Astrocyte (in vitro differentiated cells and primary cell): ENCODE data around the gene ZNRF2. TPM values are rescaled to one million over a fixed set of nuclear protein-coding genes. Genes with fewer than 3 reads are reported as not detected.

Experiments used
- DNase-seq: peaks from one replicate; pipeline ENCODE4 v3.0.0-alpha.2; 2010; ENCODE audit warnings: low read depth
- FAIRE-seq: peaks from 2 replicates; lab custom pipeline; 2011; peaks lifted over from hg19 to GRCh38; lab: Jason Lieb, UNC
- H2AFZ ChIP-seq: 2 replicates; pipeline ENCODE4 v1.6.0; 2012; ENCODE audit warnings: low read depth, low read length, inconsistent platforms
- H3K27ac ChIP-seq: 2 replicates; pipeline ENCODE4 v1.5.1; 2011; ENCODE audit warnings: low read depth, low read length, inconsistent platforms
- H3K27me3 ChIP-seq: 2 replicates; pipeline ENCODE4 v1.6.0; 2011; ENCODE audit warnings: low read length, inconsistent platforms; ENCODE audit not compliant: insufficient read depth
- H3K36me3 ChIP-seq: 2 replicates; pipeline ENCODE4 v1.5.1; 2011; ENCODE audit warnings: low read length, inconsistent platforms; ENCODE audit not compliant: insufficient read depth
- H3K4me1 ChIP-seq: 2 replicates; pipeline ENCODE4 v1.5.1; 2011; ENCODE audit warnings: low read length, inconsistent platforms; ENCODE audit not compliant: insufficient read depth
- H3K4me2 ChIP-seq: 2 replicates; pipeline ENCODE4 v1.6.0; 2012; ENCODE audit warnings: low read length, inconsistent platforms
- H3K4me3 ChIP-seq: 2 replicates; pipeline ENCODE4 v1.5.1; 2011; ENCODE audit warnings: low read depth, mild to moderate bottlenecking, low read length, inconsistent platforms; ENCODE audit not compliant: insufficient read depth
- H3K79me2 ChIP-seq: 2 replicates; pipeline ENCODE4 v1.6.0; 2012; ENCODE audit warnings: mild to moderate bottlenecking, low read length, inconsistent platforms; ENCODE audit not compliant: insufficient read depth
- H3K9ac ChIP-seq: 2 replicates; pipeline ENCODE4 v1.6.0; 2012; ENCODE audit warnings: mild to moderate bottlenecking, low read length, inconsistent platforms
- H3K9me3 ChIP-seq: 2 replicates; pipeline ENCODE4 v1.5.1; 2012; ENCODE audit warnings: low read depth, mild to moderate bottlenecking, low read length, inconsistent platforms; ENCODE audit not compliant: insufficient read depth
- H4K20me1 ChIP-seq: 2 replicates; pipeline ENCODE4 v1.6.0; 2012; ENCODE audit warnings: low read length, inconsistent platforms; ENCODE audit not compliant: insufficient read depth
- H3K27ac Mint-ChIP-seq: one replicate; pipeline ENCODE4 v1.8.0; 2021; ENCODE audit warnings: mild to moderate bottlenecking, mixed read lengths; ENCODE audit not compliant: unreplicated experiment
- H3K27me3 Mint-ChIP-seq: one replicate; pipeline ENCODE4 v1.8.0; 2021; ENCODE audit warnings: low read depth, mixed read lengths; ENCODE audit not compliant: unreplicated experiment
- H3K36me3 Mint-ChIP-seq: one replicate; pipeline ENCODE4 v1.8.0; 2021; ENCODE audit warnings: low read depth, mixed read lengths; ENCODE audit not compliant: unreplicated experiment
- H3K4me1 Mint-ChIP-seq: one replicate; pipeline ENCODE4 v1.8.0; 2021; ENCODE audit warnings: low read depth, mixed read lengths; ENCODE audit not compliant: unreplicated experiment
- H3K4me3 Mint-ChIP-seq: one replicate; pipeline ENCODE4 v1.8.0; 2021; ENCODE audit warnings: mild to moderate bottlenecking, moderate library complexity, mixed read lengths; ENCODE audit not compliant: unreplicated experiment
- H3K9me3 Mint-ChIP-seq: one replicate; pipeline ENCODE4 v1.8.0; 2021; ENCODE audit warnings: mild to moderate bottlenecking, mixed read lengths; ENCODE audit not compliant: unreplicated experiment
- EZH2 ChIP-seq: IDR thresholded peaks from 2 replicates; pipeline ENCODE4 v1.6.1; 2012; ENCODE audit warnings: mild to moderate bottlenecking, low read length, inconsistent platforms; ENCODE audit not compliant: insufficient read depth
- total RNA-seq: library from RNA; stranded (reverse); gene quantifications from 2 replicates; pipeline ENCODE4 v1.2.1, GENCODE V29; 2021
- TF ChIP-seq, protein P1 (sequence below): IDR thresholded peaks from 2 replicates; pipeline ENCODE4 v1.5.1; 2011; ENCODE audit warnings: low read depth, mild to moderate bottlenecking, inconsistent platforms, low read length, moderate library complexity; ENCODE audit not compliant: insufficient read depth

Gene ZNRF2
- total RNA-seq, 1 donor from 2014 or later = 9.9 TPM

DNA sequence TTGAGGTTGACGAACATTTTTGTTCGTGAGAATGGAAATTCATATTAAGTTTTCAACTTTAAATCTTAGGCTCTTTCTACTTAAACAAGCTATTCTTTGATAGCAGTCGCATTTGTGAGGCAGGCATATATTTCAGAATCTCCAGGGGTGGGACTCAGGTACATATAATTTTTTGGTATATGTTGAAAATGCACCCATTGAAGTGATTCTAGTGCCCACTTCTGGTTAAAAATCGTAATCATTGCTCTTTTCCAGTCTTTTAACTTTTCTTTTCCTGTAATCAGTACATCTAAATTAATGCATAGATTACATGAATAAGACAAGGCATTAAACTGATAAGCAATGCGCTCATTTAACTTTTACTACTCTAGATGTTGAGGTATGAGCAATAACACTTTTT, 67.8 kb downstream of the ZNRF2 start:
- DNase-seq = no peak
- H3K36me3 ChIP-seq = no peaks in the 10 kb centered on the region
- H3K9me3 ChIP-seq = no peaks in the 10 kb centered on the region
- Mint-ChIP-seq H3K4me1 (peaks cover 26% of the 10 kb centered on the region), H3K36me3 (peaks cover 2% of the 10 kb centered on the region), H3K27ac (no peak overlapping the region), H3K27me3 (no peaks in the 10 kb centered on the region), H3K4me3 (no peak overlapping the region), H3K9me3 (no peaks in the 10 kb centered on the region)
- H3K4me3 ChIP-seq = no peak overlapping the region
- no peak overlapping the region for H3K4me2 ChIP-seq
- no peak overlapping the region for H3K27ac ChIP-seq
- H3K4me1 ChIP-seq = peaks cover 15% of the 10 kb centered on the region
- H3K27me3 ChIP-seq = no peaks in the 10 kb centered on the region
- no peaks in the 10 kb centered on the region for H3K79me2 ChIP-seq
- no peaks in the 10 kb centered on the region for H4K20me1 ChIP-seq
- no peak overlapping the region for H2AFZ ChIP-seq
- TF ChIP-seq, protein P1, sequence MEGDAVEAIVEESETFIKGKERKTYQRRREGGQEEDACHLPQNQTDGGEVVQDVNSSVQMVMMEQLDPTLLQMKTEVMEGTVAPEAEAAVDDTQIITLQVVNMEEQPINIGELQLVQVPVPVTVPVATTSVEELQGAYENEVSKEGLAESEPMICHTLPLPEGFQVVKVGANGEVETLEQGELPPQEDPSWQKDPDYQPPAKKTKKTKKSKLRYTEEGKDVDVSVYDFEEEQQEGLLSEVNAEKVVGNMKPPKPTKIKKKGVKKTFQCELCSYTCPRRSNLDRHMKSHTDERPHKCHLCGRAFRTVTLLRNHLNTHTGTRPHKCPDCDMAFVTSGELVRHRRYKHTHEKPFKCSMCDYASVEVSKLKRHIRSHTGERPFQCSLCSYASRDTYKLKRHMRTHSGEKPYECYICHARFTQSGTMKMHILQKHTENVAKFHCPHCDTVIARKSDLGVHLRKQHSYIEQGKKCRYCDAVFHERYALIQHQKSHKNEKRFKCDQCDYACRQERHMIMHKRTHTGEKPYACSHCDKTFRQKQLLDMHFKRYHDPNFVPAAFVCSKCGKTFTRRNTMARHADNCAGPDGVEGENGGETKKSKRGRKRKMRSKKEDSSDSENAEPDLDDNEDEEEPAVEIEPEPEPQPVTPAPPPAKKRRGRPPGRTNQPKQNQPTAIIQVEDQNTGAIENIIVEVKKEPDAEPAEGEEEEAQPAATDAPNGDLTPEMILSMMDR = no peak
- TF ChIP-seq EZH2 = no peak
- FAIRE-seq = no peak
- H3K9ac ChIP-seq = no peak overlapping the region

GRCh38 chr7:30353532-30353931, 69.1 kb downstream of the ZNRF2 start:
- no peak for TF ChIP-seq EZH2
- TF ChIP-seq, protein P1 = no peak
- Histone ChIP-seq H3K4me2 (no peak overlapping the region), H3K36me3 (no peaks in the 10 kb centered on the region), H2AFZ (no peak overlapping the region), H3K4me3 (no peak overlapping the region), H3K9ac (no peak overlapping the region), H3K9me3 (no peaks in the 10 kb centered on the region), H3K79me2 (no peaks in the 10 kb centered on the region), H3K27me3 (no peaks in the 10 kb centered on the region), H3K27ac (no peak overlapping the region), H3K4me1 (peaks cover 3% of the 10 kb centered on the region), H4K20me1 (no peaks in the 10 kb centered on the region)
- DNase-seq (no peak), FAIRE-seq (no peak)
- H3K9me3 Mint-ChIP-seq = no peaks in the 10 kb centered on the region
- H3K36me3 Mint-ChIP-seq = peaks cover 2% of the 10 kb centered on the region
- no peaks in the 10 kb centered on the region for H3K27me3 Mint-ChIP-seq
- no peak overlapping the region for H3K4me3 Mint-ChIP-seq
- H3K27ac Mint-ChIP-seq = no peak overlapping the region
- peaks cover 15% of the 10 kb centered on the region for H3K4me1 Mint-ChIP-seq

DNA sequence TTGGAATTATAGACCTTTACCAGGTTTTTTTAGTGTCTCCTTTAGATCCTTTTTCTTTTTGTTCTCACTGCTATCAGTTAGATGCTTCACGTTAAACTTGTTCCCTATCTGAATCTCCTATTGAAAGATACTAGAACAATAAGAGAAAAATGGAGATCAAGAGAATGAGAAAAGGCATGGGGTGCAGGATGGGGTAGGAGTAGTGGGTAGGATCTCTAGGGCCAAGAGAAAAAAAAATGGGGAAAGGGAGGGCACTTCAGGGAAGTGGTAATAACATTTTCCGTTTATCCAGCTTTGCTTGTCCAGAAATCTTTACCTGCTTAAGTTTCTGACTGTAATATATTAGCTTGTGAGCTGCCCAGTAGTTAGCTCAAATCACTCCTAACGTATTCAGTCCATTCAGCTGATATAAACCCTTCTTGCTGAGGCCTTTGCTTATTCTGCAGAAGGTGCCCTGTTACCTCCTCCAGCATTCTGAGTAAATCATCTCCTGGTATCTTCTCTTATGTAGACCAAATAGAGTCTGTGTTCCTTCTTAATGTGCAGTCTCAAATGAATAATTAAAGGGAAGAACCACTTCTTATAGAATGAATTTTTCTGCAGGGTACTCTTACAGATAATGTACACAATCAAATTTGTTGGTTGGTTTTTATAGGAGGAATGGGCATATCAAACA, 69.7 kb downstream of the ZNRF2 start:
- H3K9me3 ChIP-seq = no peaks in the 10 kb centered on the region
- H3K36me3 ChIP-seq = no peaks in the 10 kb centered on the region
- H3K9ac ChIP-seq = no peak overlapping the region
- no peaks in the 10 kb centered on the region for H3K27me3 Mint-ChIP-seq
- H3K4me1 ChIP-seq = no peaks in the 10 kb centered on the region
- FAIRE-seq (no peak), DNase-seq (no peak)
- H3K27ac ChIP-seq = no peak overlapping the region
- no peak overlapping the region for H2AFZ ChIP-seq
- H3K27ac Mint-ChIP-seq = no peak overlapping the region
- no peaks in the 10 kb centered on the region for H4K20me1 ChIP-seq
- H3K36me3 Mint-ChIP-seq = peaks cover 2% of the 10 kb centered on the region
- no peak overlapping the region for H3K4me3 Mint-ChIP-seq
- no peak overlapping the region for H3K4me3 ChIP-seq
- H3K27me3 ChIP-seq = no peaks in the 10 kb centered on the region
- no peak overlapping the region for H3K4me2 ChIP-seq
- H3K79me2 ChIP-seq = no peaks in the 10 kb centered on the region
- peaks cover 15% of the 10 kb centered on the region for H3K4me1 Mint-ChIP-seq
- no peak for TF ChIP-seq EZH2
- TF ChIP-seq, protein P1 = no peak
- no peaks in the 10 kb centered on the region for H3K9me3 Mint-ChIP-seq
